Keratinocyte (primary cell): ENCODE data around the gene ALDH3B2.

Experiments used
- EZH2 ChIP-seq: IDR thresholded peaks from one replicate; pipeline ENCODE4 v1.6.1; 2012; ENCODE audit warnings: inconsistent platforms, mild to moderate bottlenecking, low read length, moderate library complexity
- TF ChIP-seq, protein P1 (sequence below), 3 experiments: IDR thresholded peaks in 1 of 3; conservative IDR thresholded peaks in 1 of 3; optimal IDR thresholded peaks in 1 of 3; 2 replicates in 2 of 3; 3 replicates in 1 of 3; pipeline versions ENCODE3 to v1.5.1; 2011; ENCODE audit warnings: low read length in 3 of 3, mild to moderate bottlenecking in 3 of 3, moderate library complexity in 2 of 3, control low read depth in 1 of 3, inconsistent platforms in 1 of 3; ENCODE audit not compliant: insufficient read depth in 2 of 3; ENCODE audit errors: extremely low read depth in 1 of 3

DNA sequence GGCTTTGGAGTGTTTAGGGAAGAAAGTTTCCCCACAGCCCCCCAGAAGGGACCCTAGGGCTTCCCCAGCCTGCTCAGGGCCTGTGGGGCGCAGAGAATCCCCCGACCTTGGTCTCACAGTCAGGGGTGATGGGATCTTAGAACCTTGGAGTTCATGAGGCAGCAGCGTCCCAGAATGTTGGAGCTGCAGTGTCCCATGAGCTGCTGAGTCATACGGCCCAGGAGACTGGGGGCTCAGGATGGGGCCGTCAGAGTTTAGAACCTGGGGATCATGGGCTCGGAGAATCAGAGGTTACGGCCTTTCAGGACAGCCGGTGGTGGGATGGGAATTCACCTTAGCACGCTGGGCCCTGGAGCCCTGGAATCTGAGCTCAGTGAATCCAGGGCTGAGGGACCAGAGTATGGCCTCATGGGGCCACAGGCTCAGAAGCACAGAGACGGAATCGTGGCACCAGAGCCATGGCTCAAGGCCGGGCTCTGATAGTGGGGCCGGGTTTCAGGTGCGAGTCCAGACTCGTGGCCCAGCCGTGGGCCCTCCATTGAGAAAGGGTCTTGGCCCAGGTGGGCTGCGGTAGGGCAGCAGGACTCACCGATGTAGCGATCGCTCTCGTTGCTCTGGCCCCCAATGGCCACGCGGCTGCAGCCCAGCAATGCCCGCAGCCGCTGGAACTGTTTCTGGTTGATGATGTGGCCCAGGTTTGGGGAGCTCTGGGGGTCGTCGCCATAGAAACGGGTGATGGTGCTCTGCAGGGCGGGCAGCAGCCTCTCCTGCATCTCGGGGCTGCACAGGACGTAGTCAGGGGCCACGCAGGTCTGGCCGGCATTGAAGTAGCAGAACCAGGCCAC lies 9.5 kb downstream of the ALDH3B2 start:
- TF ChIP-seq, protein P1, sequence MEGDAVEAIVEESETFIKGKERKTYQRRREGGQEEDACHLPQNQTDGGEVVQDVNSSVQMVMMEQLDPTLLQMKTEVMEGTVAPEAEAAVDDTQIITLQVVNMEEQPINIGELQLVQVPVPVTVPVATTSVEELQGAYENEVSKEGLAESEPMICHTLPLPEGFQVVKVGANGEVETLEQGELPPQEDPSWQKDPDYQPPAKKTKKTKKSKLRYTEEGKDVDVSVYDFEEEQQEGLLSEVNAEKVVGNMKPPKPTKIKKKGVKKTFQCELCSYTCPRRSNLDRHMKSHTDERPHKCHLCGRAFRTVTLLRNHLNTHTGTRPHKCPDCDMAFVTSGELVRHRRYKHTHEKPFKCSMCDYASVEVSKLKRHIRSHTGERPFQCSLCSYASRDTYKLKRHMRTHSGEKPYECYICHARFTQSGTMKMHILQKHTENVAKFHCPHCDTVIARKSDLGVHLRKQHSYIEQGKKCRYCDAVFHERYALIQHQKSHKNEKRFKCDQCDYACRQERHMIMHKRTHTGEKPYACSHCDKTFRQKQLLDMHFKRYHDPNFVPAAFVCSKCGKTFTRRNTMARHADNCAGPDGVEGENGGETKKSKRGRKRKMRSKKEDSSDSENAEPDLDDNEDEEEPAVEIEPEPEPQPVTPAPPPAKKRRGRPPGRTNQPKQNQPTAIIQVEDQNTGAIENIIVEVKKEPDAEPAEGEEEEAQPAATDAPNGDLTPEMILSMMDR (optimal IDR thresholded peaks at IDR 0.05 in 1 of 3, IDR thresholded peaks at IDR 0.05 in 1 of 3, conservative IDR thresholded peaks at IDR 0.05 in 1 of 3; ENCODE audit: extremely low read depth in 1 of 3, insufficient read depth in 2 of 3, low read length in 3 of 3) = no peak
- TF ChIP-seq EZH2 = no peak
